Spinal cord (tissue), 10 donors: Measurements from ENCODE around the gene ANXA5. TPM values are rescaled to one million over a fixed set of nuclear protein-coding genes. Genes with fewer than 3 reads are reported as not detected.

Experiments
- DNase-seq, 6 donors: peaks; one replicate each; pipeline versions ENCODE4 v3.0.0 to v3.0.0-alpha.2; 2013 to 2015; ENCODE audit warnings: low spot score in 6 of 6, low read depth in 4 of 6
- H3K27ac ChIP-seq: one replicate; pipeline ENCODE4 v1.5.1; 2013; ENCODE audit warnings: low read depth, low read length, control low read depth
- H3K27me3 ChIP-seq: one replicate; pipeline ENCODE4 v1.6.1; 2013; ENCODE audit warnings: low read length; ENCODE audit not compliant: control insufficient read depth, insufficient read depth
- H3K36me3 ChIP-seq: one replicate; pipeline ENCODE4 v1.6.1; 2013; ENCODE audit warnings: low read length; ENCODE audit not compliant: control insufficient read depth, insufficient read depth
- H3K4me1 ChIP-seq: one replicate; pipeline ENCODE4 v1.6.1; 2013; ENCODE audit warnings: low read length; ENCODE audit not compliant: control insufficient read depth, insufficient read depth
- H3K4me3 ChIP-seq: one replicate; pipeline ENCODE4 v1.5.1; 2013; ENCODE audit warnings: low read depth, low read length, control low read depth
- H3K9me3 ChIP-seq: one replicate; pipeline ENCODE4 v1.6.1; 2013; ENCODE audit warnings: low read length; ENCODE audit not compliant: control insufficient read depth, insufficient read depth
- WGBS: methylation state at CpG from one replicate; pipeline ENCODE4 v1.1.5; 2013; ENCODE audit warnings: missing lambda C conversion rate; ENCODE audit not compliant: insufficient coverage; 5-methylcytosine and 5-hydroxymethylcytosine counted together
- polyA plus RNA-seq, 2 donors: library from polyadenylated mRNA; unstranded; fragments of 120-200 nt; gene quantifications; one replicate each; pipeline ENCODE4 v1.2.1, GENCODE V29; 2013; ENCODE audit not compliant: insufficient read length in 2 of 2
- total RNA-seq, 2 donors: library from RNA; depleted of rRNA in 1 of 2; stranded (reverse); fragments of 120-200 nt in 1 of 2; fragments of >200 nt in 1 of 2; gene quantifications; one replicate each; pipeline versions ENCODE4 v1.2.3 to v1.2.4, GENCODE V29; 2013 to 2014
- donor health status: healthy.

The ANXA5 gene
- total and polyA plus RNA-seq, 4 donors = 217 to 385 (median 352) TPM

DNA sequence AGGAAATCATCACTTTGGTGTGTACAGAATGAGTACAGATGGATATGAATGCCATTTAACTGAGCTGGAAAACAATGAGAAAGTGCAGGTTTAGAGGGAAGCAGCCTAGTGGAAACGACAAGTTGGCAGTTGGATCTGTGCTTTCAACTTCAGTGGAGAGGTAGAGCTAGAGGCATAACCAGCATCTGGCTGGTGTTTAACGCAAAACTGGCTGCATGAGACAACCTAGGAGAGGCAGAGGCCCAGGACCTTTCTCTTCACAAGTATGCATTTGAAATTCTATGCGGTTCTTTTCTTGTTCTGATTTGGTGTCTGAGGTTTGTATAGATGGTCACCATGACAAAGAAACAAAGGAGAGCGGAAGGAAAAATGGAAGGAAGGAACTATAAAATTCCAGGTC is 63.1 kb downstream of the ANXA5 start:
- H3K27ac ChIP-seq = no peak overlapping the region
- no peak overlapping the region for H3K4me3 ChIP-seq
- H3K27me3 ChIP-seq = no peaks in the 10 kb centered on the region
- no peaks in the 10 kb centered on the region for H3K4me1 ChIP-seq
- no peaks in the 10 kb centered on the region for H3K36me3 ChIP-seq
- 20% methylated on average over 2 of the region's 4 CpGs for WGBS
- no peaks in the 10 kb centered on the region for H3K9me3 ChIP-seq
- DNase-seq = peak in 1 of 6 donors; percentile 10

DNA sequence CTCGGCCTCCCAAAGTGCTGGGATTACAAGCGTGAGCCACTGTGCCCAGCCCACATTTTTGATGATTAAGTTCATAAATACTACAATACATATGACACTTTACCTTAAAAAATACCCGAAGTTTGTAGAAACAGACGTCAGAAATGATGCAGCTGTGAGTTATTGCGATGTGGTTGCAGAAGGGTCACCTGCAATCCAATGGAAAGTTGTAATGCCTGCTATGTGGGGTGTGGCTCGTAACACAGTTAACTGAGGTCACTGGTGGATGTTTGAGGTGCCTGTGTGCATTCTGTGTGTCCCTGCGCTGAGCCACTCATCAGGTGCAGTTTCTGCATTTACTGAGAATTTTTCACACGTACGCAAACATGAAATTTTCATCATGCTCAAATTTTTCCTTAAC is 64.1 kb downstream of the ANXA5 start:
- DNase-seq = no peak
- no peaks in the 10 kb centered on the region for H3K4me1 ChIP-seq
- 91% methylated on average over 5 of the region's 9 CpGs for WGBS
- no peaks in the 10 kb centered on the region for H3K9me3 ChIP-seq
- no peak overlapping the region for H3K27ac ChIP-seq
- no peaks in the 10 kb centered on the region for H3K36me3 ChIP-seq
- H3K4me3 ChIP-seq = no peak overlapping the region
- no peaks in the 10 kb centered on the region for H3K27me3 ChIP-seq

Other genes starting within 250 kb of the ANXA5 start
- 1 to 10 TPM in 1 of 2 donors, under 1 TPM in 1; 0.11 to 1.1 TPM for gene SMIM43, start 68.2 kb upstream of the ANXA5 start, total RNA-seq
- gene SMIM43, start 68.2 kb upstream of the ANXA5 start, polyA plus RNA-seq = under 1 TPM; 0.48 to 0.81 TPM
- 10 to 100 TPM; 27.4 to 31.4 TPM for gene EXOSC9, start 104.3 kb upstream of the ANXA5 start, total RNA-seq
- 10 to 100 TPM; 32.0 to 34.1 TPM for gene EXOSC9, start 104.3 kb upstream of the ANXA5 start, polyA plus RNA-seq
- 10 to 100 TPM; 16.4 to 17.4 TPM for gene CCNA2, start 126.9 kb upstream of the ANXA5 start, total RNA-seq
- gene CCNA2, start 126.9 kb upstream of the ANXA5 start, polyA plus RNA-seq = 10 to 100 TPM; 17.6 to 17.9 TPM
- gene BBS7, start 173.5 kb upstream of the ANXA5 start, total RNA-seq = 10 to 100 TPM; 24.9 to 48.0 TPM
- gene BBS7, start 173.5 kb upstream of the ANXA5 start, polyA plus RNA-seq = 10 to 100 TPM; 29.6 to 33.5 TPM